M059J (cell line): ENCODE measurements around the gene PLD5. TPM values are rescaled to one million over a fixed set of nuclear protein-coding genes. Genes with fewer than 3 reads are reported as not detected.

Source experiments
- DNase-seq: peaks from one replicate; pipeline ENCODE4 v3.0.0-alpha.2; 2012; ENCODE audit warnings: low read depth
- total RNA-seq: library from RNA; depleted of rRNA; stranded (reverse); fragments of >200 nt; shearing (Covaris generic); gene quantifications from 2 replicates; pipeline ENCODE4 v1.2.3, GENCODE V29; 2014; rRNA removed

PLD5 gene
- not detected in 2 replicates for total RNA-seq

GRCh38 chr1:242524571-242525359 lies at the start of gene PLD5:
PLD5 (minus strand) TSS chr1:242524697.
- no peak for DNase-seq

GRCh38 chr1:242569867-242570266 lies 45.4 kb upstream of the PLD5 start:
- no peak for DNase-seq

GRCh38 chr1:242568666-242569065 lies 44.2 kb upstream of the PLD5 start:
- DNase-seq: no peak

- DNase-seq: no peak
Observed at GRCh38 chr1:242567596-242567995, 43.1 kb upstream of the PLD5 start.

- no peak for DNase-seq
Observed at GRCh38 chr1:242556759-242557158, 32.3 kb upstream of the PLD5 start.

- no peak for DNase-seq
Observed at GRCh38 chr1:242556276-242556675, 31.8 kb upstream of the PLD5 start.

GRCh38 chr1:242554577-242554976 lies 30.1 kb upstream of the PLD5 start:
- no peak for DNase-seq

- DNase-seq: no peak
Observed at GRCh38 chr1:242546849-242547729, 22.6 kb upstream of the PLD5 start.

- no peak for DNase-seq
Observed at GRCh38 chr1:242546441-242546840, 21.9 kb upstream of the PLD5 start.

- no peak for DNase-seq
Observed at GRCh38 chr1:242544071-242544470, 19.6 kb upstream of the PLD5 start.

GRCh38 chr1:242542271-242542670 lies 17.8 kb upstream of the PLD5 start:
- DNase-seq: no peak

GRCh38 chr1:242535986-242536385 lies 11.5 kb upstream of the PLD5 start:
- no peak for DNase-seq

GRCh38 chr1:242534753-242535152 lies 10.3 kb upstream of the PLD5 start:
- DNase-seq: no peak

GRCh38 chr1:242530761-242531160 lies 6.3 kb upstream of the PLD5 start:
- no peak for DNase-seq

- DNase-seq: no peak
Observed at GRCh38 chr1:242525769-242526168, 1.3 kb upstream of the PLD5 start.

GRCh38 chr1:242525360-242525722 lies 844 bp upstream of the PLD5 start:
- no peak for DNase-seq

GRCh38 chr1:242523719-242524570 lies 552 bp downstream of the PLD5 start:
- peak; percentile 21 for DNase-seq

- DNase-seq: no peak
Observed at GRCh38 chr1:242522996-242523718, 1.3 kb downstream of the PLD5 start.

GRCh38 chr1:242522304-242522945 lies 2.1 kb downstream of the PLD5 start:
- DNase-seq: no peak

GRCh38 chr1:242515555-242515954 lies 8.9 kb downstream of the PLD5 start:
- no peak for DNase-seq

GRCh38 chr1:242506724-242507123 lies 17.8 kb downstream of the PLD5 start:
- DNase-seq: no peak
